Measurements from ENCODE around the gene NR6A1.

NR6A1 gene

GRCh38 chr9:124684169-124684568, 86.9 kb downstream of the NR6A1 start:
- DNase-seq, result no peak

- no peak for DNase-seq
These were observed 88.1 kb downstream of the NR6A1 start for GRCh38 chr9:124683043-124683442.

- DNase-seq, result no peak
These were observed 90.3 kb downstream of the NR6A1 start for GRCh38 chr9:124680714-124681390.

GRCh38 chr9:124680049-124680448, 91.1 kb downstream of the NR6A1 start:
- DNase-seq, result no peak

GRCh38 chr9:124676159-124676551, 95.0 kb downstream of the NR6A1 start:
- DNase-seq, result no peak

DNA sequence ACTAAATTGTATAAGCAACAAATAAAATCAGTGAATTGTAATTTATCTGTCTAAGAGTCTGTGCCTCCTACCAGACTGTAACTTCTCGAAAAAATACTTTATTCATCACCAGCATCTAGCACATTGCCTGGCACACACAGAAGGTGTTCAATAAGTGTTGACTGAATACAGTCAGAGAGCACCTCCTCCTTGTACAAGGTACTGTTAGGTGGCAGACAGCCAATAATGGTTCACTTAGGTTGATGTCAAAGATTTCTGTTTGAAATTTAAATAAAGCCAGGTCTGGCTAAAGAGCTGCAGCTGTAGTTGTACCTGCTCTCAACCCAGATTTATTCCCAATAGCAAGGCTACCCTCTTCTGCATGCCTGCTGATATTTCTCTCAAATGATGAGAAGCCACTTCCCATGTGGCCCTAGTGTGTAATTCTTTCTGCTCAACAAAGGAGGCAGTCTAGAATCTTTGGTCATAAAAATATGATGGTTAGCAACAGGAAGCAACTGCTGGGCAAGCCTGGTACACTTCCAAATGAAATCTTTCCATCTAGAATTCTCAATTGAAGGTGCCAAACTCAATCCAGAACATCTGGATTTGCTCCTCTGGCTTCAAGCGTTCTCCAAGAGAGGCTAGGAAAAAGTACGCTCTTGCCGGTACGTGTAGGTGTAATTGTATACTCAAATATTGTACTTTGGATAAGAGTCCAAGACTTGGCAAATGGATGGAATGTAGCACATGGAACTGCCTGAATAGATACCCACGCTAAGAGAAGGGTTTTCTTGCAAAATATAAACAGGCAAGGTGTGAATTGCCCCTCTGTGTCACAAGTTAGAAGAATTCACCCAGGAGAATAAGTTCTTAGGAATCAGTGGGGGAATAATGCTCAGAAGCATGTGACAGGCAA, 95.6 kb downstream of the NR6A1 start:
- no peak for DNase-seq

- no peak for DNase-seq
These were observed 96.5 kb downstream of the NR6A1 start for GRCh38 chr9:124674651-124675050.

GRCh38 chr9:124673063-124673462, 98.0 kb downstream of the NR6A1 start:
- DNase-seq, result no peak

DNA sequence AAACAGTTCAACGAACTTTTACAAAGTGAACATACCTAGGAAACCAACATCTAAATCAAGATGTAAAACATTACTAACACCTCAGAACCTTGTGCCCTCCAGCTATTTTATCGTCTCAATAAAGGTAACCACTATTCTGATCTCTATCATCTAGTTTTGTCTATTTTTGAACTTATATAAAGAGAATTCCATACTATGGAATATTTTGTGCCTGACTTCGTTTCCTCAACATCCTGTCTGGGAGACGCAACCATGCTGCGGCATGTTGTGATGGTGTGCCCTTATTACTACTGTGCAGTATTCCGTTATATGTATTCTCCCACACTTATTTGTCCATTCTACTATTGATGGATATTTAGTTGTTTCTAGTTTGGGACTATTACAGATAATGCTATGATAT, 99.2 kb downstream of the NR6A1 start:
- DNase-seq, result no peak

GRCh38 chr9:124666642-124667041, 104.5 kb downstream of the NR6A1 start:
- no peak for DNase-seq

DNA sequence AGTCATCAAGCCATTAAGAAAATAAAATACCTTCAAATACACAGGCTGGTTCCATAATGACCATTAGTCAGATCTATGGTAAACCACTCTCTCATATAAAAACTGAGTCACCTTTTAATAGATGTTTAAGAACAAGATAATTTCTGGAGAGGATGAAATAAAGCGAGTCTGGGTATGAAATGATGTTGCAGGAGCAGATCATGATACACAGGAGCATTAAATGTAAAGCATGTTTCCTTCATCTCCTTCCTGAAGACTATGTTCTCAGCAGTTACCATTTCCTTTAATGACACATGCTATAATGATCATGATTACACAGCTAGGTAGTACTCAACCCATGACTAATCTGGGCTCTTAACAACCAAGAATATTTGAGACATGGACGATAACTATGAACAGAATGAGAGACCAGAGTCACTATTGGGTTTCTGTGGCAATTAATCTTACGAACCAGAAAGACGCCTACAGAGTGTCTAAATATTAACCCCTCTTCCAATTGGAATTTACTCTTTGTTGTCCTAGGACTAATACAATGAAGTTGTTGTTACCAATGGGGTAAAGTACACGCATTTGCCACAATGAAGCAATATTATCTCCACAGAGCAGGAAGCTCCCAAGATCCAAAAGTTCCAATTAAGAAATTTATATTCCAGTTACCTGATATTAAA, 105.6 kb downstream of the NR6A1 start:
- no peak for DNase-seq

GRCh38 chr9:124664143-124664542, 107.0 kb downstream of the NR6A1 start:
- DNase-seq, result no peak

- no peak for DNase-seq
These were observed 107.8 kb downstream of the NR6A1 start for GRCh38 chr9:124663046-124663961.

- no peak for DNase-seq
These were observed 108.5 kb downstream of the NR6A1 start for GRCh38 chr9:124662561-124662960.

DNA sequence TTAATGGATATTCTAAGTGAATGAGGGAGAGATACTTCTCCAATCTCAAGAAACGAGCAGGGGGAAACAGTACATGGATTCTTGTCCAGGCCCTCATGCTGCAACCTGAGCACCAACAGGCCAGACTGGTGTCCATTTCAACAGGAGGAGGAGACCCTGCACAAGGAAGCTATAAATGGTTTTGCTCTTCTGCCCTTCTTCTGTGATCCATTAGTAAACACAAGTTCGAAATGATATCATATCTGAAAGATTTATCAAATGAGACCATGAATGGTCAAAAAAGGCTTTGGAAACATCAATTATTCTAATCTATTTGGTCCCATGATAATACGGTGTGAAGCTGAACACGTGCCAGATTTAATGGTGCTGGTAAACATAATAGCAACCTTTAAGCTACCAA, 109.8 kb downstream of the NR6A1 start:
- no peak for DNase-seq

- peak; percentile 10 for DNase-seq
These were observed 110.7 kb downstream of the NR6A1 start for GRCh38 chr9:124660341-124660801.

GRCh38 chr9:124659099-124659659, 111.9 kb downstream of the NR6A1 start:
- DNase-seq, result peak; percentile 42

DNA sequence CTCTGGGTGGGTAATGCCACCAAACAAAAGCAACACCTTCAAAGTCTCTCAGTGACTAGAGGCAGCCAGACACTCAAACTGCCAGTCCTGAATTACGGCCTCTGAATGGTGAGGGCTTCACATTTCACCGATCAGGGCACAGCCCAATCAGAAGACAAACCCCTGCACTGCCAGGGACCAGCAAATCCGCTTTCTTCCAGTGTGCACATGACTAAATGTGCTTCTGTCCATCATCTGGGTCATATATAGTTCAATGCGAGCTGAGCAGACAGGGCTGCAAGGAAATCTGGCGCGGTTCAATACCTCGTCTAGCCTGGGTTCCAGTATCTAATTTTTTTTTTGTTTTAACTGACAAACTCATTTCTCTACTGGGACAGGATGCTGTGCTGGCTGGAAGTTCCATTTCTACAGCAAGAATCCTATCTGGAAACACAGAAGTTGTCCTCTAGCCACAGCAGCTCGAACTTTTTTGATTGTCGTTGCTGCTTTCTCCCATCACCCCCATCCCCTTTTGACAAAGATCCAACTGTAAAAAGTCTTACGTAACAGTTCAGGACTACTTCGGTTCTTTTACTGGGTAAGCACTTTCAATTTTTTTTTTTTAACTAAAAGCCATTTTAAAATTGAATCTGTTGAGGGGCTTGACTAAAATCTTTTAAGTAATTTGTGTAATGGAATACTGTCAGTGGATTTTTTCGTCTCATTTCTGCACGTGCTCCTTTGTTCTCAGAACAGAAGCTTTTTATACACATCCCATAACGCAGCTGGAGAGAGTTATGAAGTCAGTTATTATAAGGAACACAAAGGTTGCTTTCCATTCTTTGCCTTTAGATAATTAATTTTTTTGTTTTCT, 112.7 kb downstream of the NR6A1 start:
- DNase-seq, result peak; percentile 86

- DNase-seq, result no peak
These were observed 113.6 kb downstream of the NR6A1 start for GRCh38 chr9:124657516-124657915.

- DNase-seq, result no peak
These were observed 116.7 kb downstream of the NR6A1 start for GRCh38 chr9:124654431-124654830.

Measured in NCI-H1694 (cell line).